ENCODE measurements around the gene VPS33B.

- TF ChIP-seq POLR2AphosphoS5 (IDR thresholded peaks at IDR 0.05; ENCODE audit: low read depth, low read length) (no peak), POLR2A (IDR thresholded peaks at IDR 0.05; ENCODE audit: low read depth, low read length) (no peak), SPI1 (IDR thresholded peaks at IDR 0.05; ENCODE audit: low read depth, low read length) (no peak)
Observed at GRCh38 chr15:90972133-90972532, 50.3 kb downstream of the VPS33B start.

Data from GM12891 (cell line).